Measurements from ENCODE around the gene KSR2.

Gene KSR2

DNA sequence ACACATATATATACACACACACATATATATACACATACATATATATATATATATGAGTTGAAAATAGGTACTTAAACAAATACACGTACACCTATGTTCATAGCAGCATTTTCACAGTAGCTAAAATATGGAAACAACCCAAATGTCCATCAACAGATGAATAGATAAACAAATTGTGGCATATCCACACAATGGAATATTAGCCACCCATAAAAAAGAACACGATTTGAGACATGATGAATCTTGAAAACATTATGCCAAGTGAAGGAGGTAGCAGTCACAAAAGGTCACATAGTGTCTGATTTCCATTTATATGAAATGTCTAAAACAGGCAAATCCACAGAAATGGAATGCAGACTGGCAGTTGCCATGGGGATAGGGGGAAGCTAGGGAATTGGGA, 276.3 kb downstream of the KSR2 start:
- no peak for DNase-seq (ENCODE audit: low read depth in 2 of 2)

GRCh38 chr12:117689857-117690256, 278.9 kb downstream of the KSR2 start:
- DNase-seq (ENCODE audit: low read depth in 2 of 2): no peak

GRCh38 chr12:117688446-117688845, 280.3 kb downstream of the KSR2 start:
- DNase-seq (ENCODE audit: low read depth in 2 of 2): no peak

- DNase-seq (ENCODE audit: low read depth in 2 of 2): peak; percentile 70 to 71
These were observed 281.8 kb downstream of the KSR2 start for GRCh38 chr12:117686911-117687377.

DNA sequence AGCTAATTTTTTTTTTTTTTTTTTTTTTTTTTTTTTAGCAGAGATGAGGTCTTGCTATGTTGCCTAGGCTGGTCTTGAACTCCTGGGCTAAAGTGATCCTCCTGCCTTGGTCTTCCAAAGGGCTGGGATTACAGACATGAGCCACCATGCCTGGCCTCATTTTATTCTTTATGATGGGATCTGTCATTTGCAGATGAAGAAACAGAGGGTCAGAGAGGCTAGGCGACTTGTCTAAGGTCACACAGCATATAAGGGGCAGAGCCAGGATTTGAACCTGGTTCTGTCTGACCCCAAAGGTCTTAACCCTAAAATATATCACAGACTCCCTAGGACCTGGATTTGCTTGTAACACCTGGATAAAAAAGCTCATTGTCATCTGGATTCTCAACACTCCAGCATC, 282.6 kb downstream of the KSR2 start:
- no peak for DNase-seq (ENCODE audit: low read depth in 2 of 2)

DNA sequence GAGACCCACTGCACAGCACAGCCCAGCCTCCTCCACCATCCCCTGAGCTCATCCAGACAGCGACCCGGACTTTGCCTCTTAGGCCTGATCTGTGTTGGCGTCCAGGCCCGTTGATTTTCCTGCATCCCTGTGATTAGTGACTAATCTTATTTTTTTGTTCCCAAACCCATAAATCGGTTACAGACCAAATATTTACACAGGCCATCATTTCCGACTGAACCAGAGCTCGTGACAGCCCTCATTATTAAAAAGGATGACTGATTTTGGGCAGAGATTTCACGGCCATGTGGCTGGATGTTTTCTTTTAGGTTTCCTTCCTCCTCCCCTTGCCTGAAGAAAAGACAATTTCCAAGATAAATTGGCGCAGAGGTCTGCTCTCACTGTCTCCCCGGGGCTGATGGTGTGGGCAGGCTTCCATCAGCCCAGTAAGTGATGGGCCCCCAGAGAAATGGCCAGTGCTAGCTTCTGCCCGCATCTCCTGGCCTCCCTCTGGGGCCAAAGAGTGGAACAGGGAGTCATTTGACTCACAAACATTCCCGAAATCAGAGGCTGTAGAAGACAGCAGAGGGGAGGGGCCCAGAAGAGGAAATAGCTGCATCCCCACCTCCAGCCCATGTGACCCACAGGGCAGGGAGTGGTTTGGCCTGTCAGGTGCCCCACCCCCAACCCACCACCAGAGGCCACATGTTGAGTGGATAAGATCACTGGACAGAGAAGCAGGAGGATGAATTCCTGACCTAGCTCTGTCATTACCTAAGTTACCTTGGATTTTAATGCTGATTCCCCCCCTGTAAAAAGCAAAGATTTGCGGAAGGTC, 283.5 kb downstream of the KSR2 start:
- peak; percentile 89 for DNase-seq (ENCODE audit: low read depth in 2 of 2)

DNA sequence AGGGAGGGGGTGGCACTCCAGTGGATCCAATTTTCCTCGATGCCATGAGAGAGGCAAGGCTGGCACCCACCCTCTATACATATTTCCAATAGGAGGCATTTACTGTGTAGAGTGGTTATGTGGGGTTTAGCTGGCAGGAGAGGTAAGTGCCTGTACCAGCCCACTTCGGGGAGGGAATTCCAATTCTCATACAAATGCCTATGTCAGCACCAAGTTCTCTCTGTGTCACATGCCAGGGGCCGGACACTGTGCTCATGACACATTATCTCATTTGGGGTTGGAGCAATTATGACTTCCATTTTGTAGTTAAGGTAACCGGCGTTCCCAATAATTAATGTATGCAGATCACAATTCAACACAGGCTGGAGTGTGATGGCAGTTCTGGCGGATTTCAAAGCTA, 284.3 kb downstream of the KSR2 start:
- DNase-seq (ENCODE audit: low read depth in 2 of 2): no peak

- peak in 1 of 2 experiments; percentile 40 for DNase-seq (ENCODE audit: low read depth in 2 of 2)
These were observed 288.5 kb downstream of the KSR2 start for GRCh38 chr12:117680312-117680711.

DNA sequence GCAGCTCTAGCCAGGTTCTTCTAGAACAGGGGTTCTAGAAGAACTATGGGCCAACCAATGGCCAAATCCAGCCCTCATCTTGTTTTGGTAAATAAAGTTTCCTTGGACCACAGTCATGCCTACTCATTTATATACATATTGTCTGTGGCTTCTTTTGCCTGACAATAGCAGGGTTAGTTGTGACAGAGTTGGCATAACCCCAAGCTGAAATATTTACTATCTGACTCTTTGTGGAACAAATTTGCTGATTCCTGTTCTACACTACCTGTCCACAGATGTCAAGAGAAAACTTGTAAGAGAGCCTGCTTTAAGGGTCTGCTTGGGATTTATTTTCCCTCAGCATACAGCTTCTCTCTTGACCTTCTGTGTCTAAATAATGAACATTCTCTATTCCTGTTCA, 289.0 kb downstream of the KSR2 start:
- DNase-seq (ENCODE audit: low read depth in 2 of 2): peak in 1 of 2 experiments; percentile 27

- no peak for DNase-seq (ENCODE audit: low read depth in 2 of 2)
These were observed 294.0 kb downstream of the KSR2 start for GRCh38 chr12:117674763-117675162.

DNA sequence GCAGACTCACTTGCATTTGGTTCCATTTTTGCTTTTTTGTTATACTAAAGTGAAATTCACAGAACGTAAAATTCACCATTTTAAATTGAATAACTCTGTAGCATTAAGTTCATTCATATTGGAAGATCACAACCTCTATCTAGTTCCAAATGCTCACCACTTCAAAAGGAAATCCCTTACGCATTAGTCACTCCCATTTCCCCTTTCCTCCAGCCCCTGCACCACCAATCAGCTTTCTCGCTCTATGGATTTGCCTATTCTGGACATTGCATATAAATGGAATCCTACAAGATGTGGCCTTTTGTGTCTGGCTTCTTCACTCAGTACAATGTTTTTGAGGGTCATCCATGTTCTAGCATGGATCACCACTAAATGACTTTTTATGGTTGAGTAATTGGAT, 294.5 kb downstream of the KSR2 start:
- DNase-seq (ENCODE audit: low read depth in 2 of 2): peak in 1 of 2 experiments; percentile 35

DNA sequence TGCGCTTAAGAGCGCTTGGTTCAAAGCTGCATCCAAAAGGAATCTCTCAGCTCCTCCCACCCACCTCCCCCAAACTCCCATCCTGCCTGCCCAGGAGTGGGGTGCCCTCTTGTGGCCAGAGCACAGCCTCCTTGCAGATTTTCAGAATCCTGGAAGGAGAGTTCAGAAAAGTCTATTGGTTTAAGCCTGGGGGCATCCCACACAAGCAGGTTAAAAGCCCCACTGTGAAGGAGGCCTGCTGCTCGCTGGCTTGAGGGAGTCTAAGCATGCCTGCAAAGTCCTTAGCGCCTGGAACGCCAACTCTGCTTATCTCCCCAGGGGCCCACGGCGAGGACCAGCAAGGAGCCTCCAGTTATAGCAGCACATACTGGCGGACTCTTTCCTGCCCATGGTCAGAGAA, 297.1 kb downstream of the KSR2 start:
- DNase-seq (ENCODE audit: low read depth in 2 of 2): no peak

GRCh38 chr12:117664169-117664568, 304.6 kb downstream of the KSR2 start:
- DNase-seq (ENCODE audit: low read depth in 2 of 2): no peak

DNA sequence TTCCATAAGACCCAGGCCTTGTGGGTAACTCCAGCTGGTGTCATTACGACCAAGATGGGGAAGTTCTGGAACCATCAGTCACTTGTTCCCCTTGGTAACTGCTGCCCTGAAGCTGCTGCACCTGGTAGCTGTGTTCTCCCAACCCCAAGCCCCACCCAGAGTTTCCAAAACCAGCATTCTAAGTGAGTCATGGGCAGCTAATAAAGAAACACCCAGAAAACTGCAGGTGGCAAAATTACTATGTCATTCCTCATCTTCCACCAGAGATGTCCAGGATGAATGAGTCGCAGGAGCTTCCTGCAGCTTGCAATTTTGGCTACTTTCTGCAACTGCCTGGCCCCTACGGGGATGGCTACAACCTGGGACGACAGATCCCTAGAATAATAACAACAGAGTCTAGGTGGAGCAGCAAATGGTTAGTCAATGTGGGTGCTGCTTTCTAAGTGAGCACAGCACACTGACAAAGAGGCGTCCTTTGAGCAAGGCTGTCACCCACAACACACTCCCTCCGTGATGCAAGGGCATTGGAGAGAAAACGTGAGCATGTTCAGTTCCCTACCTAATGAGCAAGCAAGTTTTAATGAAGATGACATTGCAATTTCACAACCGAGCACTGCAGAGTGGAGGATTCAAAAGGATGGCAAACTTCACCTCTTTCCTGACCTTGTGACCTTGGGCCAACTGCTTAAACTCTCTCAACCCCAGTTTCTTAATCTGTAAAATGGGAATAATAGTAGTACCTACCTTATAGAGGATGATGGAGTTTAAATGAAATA, 306.0 kb downstream of the KSR2 start:
- DNase-seq (ENCODE audit: low read depth in 2 of 2): peak in 1 of 2 experiments; percentile 24

DNA sequence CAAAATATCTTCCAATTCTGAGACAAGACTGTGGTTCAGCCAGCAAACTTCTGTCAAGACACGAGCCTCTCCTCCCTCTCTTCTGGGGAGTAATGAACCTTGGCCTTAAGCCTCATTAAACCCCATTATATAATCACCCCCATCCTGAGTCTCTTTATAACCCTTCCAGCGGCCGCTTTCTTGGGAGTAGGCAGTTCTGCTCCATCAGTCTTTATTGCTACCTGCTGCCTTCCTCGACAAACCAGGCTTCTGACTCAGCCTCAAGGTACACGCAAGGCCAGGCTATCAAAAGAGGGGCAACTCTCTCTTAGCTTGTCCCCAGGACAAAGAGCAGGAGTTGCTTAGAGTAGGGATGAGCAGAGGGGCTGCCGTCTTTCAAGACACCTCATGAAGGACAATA, 306.6 kb downstream of the KSR2 start:
- no peak for DNase-seq (ENCODE audit: low read depth in 2 of 2)

- no peak for DNase-seq (ENCODE audit: low read depth in 2 of 2)
These were observed 307.3 kb downstream of the KSR2 start for GRCh38 chr12:117661471-117661870.

DNA sequence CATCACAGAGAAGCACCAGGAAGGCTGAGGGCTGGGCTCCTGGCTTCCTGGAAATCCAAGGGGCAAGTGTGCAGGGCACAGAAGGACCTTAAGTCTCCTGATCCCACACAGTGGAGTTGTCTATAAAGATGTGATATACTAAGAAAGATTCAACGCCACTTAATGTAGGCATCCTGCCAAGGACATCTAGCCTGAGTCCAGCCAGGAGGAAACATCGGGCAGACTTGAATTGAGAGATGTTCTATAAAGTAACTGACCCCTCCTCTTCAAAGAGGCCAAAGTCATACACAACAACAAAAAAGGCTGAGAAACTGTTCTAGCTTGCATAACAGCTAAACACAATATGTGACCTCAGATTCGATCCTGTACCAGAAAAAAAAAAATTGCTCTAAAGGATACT, 307.9 kb downstream of the KSR2 start:
- DNase-seq (ENCODE audit: low read depth in 2 of 2): no peak

GRCh38 chr12:117658226-117658625, 310.6 kb downstream of the KSR2 start:
- DNase-seq (ENCODE audit: low read depth in 2 of 2): no peak

DNA sequence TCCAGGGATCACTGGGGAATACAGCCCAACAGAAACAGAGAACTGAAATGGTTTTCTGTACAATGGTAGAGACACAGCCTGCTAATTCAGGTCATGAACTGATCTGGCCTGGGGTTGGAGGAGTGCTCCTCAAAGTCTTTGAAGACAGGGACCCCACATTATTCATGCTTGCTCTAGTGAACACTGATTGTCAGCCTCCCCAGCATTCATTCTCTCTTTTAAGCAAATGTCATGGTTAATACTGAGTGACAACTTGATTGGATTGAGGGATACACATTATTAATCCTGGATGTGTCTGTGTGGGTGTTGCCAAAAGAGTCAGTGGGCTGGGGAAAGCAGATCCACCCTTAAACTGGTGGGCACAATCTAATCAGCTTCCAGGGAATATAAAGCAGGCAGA, 319.0 kb downstream of the KSR2 start:
- no peak for DNase-seq (ENCODE audit: low read depth in 2 of 2)

DNA sequence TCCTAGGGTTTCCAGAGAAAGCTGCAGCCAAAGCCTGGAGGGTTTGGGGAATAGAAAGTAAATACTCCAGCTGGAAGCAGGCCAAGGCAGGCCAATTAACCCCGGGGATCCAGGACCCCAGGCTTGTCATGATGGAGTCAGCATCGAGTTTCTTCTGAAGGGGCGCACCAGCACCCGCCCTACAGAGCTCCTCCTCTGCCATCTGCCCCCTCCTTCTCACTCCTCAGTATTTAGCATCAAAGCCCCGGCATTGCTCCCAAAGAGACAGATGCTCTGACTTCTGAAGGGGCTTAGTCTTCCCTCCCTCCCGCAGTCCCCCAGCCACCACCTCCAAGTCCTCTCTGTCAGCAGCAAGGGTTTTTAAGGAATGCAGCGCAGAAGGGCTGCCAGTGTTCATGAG, 322.3 kb downstream of the KSR2 start:
- DNase-seq (ENCODE audit: low read depth in 2 of 2): no peak

- no peak for DNase-seq (ENCODE audit: low read depth in 2 of 2)
These were observed 323.3 kb downstream of the KSR2 start for GRCh38 chr12:117645473-117645872.

DNA sequence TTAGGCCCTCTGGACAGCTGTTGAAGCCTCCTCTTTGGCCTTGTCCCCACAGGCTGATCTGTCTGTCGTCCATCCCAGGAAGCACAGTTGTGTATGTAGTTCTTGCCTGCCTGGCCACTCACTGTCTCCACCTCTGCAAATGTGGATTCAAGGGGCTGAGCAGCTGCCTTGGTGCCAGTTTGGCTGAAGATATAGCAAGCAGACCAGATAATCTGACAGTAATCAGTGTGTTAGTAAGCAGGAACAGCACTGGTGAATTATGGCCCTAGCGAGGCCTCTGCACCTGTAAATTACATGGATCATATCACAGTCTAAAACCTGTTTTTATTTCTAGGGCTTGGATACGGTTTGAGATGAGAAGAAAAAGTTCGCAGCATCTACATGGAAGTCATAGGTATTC, 324.8 kb downstream of the KSR2 start:
- DNase-seq (ENCODE audit: low read depth in 2 of 2): no peak

- no peak for DNase-seq (ENCODE audit: low read depth in 2 of 2)
These were observed 326.9 kb downstream of the KSR2 start for GRCh38 chr12:117641885-117642284.

Measured in fibroblast of skin of left quadriceps (primary cell).